ENCODE data around the gene SLC8B1. TPM values are rescaled to one million over a fixed set of nuclear protein-coding genes. Genes with fewer than 3 reads are reported as not detected.

The SLC8B1 gene
- total RNA-seq = 20.3 and 23.3 TPM in 2 replicates

DNA sequence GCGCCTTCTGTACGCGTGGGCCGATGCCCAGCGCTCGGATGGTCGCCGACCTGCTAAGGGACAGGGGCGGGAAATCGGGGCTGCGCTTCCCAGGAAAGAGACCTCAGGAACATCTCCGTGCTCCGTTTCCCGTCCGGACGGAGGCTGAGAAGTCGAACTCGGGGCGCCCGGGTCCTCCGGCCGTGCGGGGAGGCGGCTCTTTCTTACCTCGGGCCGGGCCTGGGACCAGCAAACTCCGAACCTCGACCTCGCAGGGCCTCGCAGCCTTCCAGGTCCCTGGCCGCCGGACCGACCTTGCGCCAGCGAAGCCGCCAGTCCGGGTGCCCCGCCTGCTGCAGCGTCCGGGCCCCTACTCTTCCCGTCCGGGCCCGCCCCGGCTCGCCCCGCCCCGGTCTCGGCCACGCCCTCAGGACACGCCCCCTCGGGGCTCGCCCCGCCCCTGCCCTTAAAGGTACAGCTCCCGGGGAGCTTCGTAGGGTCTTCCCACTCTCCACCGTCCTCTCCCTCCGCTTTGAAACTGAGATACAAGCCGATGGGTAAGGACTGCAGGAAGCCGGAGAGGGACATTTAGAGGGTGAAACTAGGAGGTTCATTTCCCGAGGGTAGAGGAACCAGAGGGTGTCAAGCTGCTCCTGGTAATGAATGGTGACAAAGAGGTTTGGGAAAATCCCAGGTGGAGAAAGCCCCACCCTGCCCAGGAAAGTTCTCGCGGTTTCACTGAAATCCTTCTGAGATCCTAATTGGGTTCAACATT, at the start of gene SLC8B1:
Gene SLC8B1, minus strand, starts transcription at position 324 of the 754 bp plus-strand sequence. CDS start 2,231 bp downstream, outside the sequence.

DNA sequence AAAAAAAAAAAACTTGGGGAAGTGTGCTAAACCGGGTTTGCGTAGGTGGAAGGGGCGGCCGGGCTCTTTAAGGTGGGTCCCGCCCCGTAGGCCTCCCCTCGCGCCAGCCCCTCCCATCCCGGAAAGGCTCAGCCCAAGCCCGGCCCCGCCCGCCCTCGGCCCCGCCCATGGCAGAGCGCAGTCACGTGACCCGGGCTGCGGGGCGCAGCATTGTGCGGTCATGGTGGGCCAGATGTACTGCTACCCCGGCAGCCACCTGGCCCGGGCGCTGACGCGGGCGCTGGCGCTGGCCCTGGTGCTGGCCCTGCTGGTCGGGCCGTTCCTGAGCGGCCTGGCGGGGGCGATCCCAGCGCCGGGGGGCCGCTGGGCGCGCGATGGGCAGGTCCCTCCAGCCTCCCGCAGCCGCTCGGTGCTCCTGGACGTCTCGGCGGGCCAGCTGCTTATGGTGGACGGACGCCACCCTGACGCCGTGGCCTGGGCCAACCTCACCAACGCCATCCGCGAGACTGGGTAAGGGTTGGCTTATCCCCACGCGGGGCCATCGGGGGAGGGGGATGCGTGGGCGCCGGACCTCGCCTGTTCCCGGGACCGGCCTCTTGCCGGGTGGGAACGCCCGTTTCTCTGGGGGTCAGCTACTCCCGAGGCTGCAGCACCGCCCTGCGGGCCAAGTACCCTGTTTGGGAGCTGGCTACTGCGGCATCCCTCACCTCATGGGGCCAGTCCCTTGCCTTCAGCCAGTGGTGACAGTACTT, 23.6 kb upstream of the SLC8B1 start, which contains the start of gene PLBD2:
Gene PLBD2, plus strand, starts transcription at position 207 of the 752 bp plus-strand sequence. Its CDS starts 14 bp downstream, at position 221.

Other genes starting within 250 kb of the SLC8B1 start
- not detected in 2 replicates for gene RASAL1, start 199.3 kb downstream of the SLC8B1 start, total RNA-seq
- not detected in 2 replicates for gene CFAP73, start 185.4 kb downstream of the SLC8B1 start, total RNA-seq
- gene DDX54, start 149.6 kb downstream of the SLC8B1 start, total RNA-seq = 78.1 and 108 TPM in 2 replicates
- gene RITA1, start 149.4 kb downstream of the SLC8B1 start, total RNA-seq = 13.6 and 15.2 TPM in 2 replicates
- gene TPCN1, start 113.6 kb downstream of the SLC8B1 start, total RNA-seq = 39.1 and 39.9 TPM in 2 replicates
- 113 TPM in 2 replicates for gene PLBD2, start 23.5 kb upstream of the SLC8B1 start, total RNA-seq
- not detected in 2 replicates for gene SDS, start 68.8 kb upstream of the SLC8B1 start, total RNA-seq
- gene SDSL, start 87.3 kb upstream of the SLC8B1 start, total RNA-seq = 2.2 and 4.5 TPM in 2 replicates
- not detected in 2 replicates for gene LHX5, start 136.8 kb upstream of the SLC8B1 start, total RNA-seq

All from cardiac ventricle fibroblast (primary cell).